ENCODE results near the gene SDSL.

The SDSL gene

DNA sequence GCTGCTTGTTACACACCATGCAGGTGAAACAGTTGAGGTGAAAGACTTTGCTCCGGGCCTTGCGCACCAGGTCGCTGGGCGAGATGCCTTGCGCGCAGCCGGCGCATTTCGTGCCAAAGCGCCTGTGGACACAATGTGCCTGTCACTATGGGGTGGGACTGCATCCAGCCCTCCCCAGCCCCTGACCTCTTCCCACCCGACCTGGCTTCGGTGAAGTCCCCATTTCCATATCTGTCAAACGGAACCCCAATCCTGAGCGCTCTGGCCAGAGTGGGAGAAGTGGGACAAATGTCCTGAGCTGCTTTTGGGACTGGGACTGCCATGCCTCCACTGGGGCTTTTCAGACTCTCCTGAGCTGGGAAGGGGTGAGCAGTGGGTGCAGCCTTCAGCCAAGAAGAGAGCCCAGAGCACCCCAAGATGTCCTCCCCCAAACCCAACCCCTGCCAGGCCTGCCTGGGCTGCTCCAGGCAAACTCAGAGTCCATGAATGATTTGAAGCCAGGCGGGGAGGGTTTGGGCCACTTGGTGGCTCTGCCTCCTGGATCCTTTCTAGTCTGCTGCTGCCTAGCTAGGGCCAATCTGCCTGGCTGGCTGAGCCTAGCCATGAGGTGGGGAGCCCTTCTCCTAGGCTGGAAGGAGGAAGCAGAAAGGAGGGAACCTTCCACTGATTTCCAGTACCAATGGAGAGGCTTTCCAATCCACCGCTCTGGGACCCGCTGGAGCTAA lies 47.2 kb downstream of the SDSL start:
- no peak for DNase-seq (ENCODE audit: low spot score)

DNA sequence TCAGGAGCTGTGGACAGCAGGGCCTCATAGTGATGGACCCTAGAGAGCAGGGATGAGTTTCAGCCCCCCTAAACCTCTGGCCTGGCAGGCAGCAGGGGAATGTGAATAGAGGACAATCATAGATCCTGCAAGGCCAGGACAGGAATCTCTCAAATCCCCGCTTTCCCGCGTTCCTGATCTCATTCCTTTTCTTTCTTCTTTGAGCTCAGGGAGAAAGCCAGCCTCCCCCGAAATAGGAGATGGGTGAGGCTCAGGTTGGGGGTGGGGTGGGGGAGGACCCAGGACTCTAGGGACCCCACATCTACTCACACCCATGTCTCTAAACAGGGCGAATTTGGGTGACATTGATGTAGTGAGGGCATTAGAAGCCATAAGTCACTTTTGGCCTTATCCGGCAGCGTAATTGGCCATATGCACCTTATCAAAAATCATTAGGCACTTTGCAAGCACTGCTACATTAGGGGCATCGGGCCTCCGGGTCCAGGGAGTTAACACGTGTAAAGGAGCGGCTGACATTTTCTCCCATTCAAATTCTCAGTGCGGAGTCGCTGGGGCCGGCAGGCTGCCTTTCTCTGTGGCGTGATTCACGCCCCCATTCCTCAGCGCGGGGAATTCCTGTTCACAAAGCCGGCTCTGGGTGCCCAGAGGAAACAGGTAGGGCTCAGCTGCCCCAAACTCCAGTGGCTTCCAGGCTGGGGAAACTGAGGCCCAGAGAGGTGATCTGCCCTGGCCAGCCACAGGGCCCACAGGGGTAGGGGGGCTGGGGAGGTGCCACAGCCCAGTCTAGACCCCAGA lies 48.0 kb downstream of the SDSL start:
- DNase-seq (ENCODE audit: low spot score), result no peak

DNA sequence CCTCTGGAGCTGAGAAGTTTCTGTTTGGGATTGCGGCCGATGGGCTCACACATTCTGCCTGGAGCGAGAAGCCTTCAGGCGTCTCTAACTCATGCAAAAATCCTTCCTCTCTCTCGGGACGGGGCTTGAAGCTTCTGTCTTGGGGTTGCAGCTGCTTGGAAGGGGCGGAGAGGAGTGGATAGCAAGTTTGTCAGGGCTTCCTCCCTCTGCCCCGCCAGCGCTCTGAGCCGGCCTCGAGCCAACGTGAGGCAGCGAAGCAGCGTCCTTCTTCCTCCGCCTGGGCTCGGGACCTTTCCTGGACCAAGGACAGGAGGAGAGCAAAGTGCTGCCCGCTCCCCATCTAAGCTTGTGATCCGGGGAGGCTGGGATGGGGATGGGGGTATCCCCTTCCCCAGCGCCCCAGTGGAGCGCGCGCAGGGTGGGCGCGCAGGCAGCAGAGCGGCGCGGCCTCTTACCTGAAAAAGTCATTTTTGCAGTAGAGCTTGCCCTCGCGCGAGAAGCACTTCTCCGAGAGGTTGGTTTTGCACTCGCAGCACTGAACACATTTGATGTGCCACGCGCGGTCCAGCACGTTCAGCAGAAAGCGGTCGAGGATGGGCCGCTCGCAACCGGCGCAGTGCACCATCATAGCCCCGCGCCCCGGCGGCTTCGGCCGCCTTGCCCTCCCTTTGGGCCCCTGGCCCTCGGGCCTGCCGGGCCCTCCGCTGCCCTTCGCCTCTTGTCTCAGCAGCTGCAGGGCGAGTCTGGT lies 48.9 kb downstream of the SDSL start:
- DNase-seq (ENCODE audit: low spot score), result no peak

DNA sequence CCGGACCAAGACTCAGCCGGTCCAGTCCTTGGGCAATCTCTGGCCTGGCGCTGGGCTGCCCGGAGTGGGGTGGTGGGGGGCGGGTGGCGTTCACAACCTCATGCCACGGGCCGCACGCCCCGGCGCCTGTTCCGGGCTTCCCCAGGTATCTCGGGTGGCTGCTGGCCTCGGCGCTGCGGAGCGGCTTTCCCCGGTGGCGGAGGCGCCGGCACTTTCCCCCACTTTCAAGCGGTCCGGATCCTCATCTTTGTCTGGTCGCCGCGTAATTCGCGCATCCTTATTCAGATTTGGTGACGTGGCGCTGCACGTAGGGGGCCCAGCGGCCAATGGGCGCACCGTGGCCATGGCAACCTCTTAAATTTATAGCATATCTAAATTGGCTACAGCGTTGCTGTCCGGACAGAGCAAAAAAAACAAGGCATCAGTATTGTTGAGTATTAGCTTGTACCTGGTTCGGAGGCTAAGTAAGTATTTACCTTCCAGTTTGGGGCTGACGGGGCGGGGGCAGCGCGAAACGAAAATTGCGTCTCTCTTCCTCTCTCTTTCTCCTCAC lies 49.5 kb downstream of the SDSL start, which contains the start of gene LHX5:
Gene LHX5, minus strand, starts transcription at position 253 of the 553 bp plus-strand sequence. CDS start 373 bp downstream, outside the sequence.
- no peak for DNase-seq (ENCODE audit: low spot score)

DNA sequence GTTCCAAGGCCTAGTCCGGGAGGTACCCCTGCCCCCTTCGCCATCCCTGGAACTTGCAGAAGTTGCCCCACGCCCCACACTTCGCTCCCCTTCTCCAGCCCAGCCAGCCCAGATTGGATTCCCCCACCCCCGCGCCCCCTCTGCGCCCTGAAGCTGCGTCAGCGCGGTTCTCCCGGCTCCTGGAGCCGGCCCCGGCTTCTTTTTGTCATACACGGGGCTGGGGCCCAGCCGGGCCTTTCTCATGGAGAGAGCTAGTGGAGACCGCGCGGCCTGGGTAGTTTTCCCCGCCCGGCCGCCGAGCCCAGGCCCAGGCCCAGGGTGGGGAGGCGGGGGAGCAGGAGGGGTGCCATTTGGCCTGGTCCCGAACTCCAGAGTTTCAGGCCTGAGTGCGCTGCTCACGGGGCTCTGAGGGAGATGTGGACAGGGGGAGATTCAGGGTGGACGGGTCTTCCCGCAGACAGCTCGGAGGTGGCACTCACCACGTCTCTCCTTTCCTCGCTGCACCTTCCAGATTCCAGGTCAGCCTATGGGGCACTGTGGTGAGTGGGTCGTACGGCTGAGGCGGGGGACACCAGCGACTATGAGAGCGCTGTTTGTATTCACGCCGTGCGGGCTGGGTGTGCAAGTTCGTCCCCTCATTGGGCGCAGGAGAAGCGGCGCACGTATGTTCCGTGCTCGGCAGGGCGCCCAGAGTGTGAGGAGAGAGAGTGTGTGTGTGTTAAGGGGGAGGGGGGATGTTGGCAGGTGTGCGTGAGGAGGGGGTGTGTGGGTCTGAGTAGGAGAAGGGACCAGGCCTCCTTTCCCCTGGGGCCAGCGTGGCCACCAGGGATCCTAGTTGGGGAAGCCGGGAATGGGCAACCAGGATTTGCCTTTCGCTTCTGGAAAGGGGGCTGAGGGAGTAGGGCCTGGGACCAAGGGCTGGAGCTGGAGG lies 50.3 kb downstream of the SDSL start:
- no peak for DNase-seq (ENCODE audit: low spot score)

DNA sequence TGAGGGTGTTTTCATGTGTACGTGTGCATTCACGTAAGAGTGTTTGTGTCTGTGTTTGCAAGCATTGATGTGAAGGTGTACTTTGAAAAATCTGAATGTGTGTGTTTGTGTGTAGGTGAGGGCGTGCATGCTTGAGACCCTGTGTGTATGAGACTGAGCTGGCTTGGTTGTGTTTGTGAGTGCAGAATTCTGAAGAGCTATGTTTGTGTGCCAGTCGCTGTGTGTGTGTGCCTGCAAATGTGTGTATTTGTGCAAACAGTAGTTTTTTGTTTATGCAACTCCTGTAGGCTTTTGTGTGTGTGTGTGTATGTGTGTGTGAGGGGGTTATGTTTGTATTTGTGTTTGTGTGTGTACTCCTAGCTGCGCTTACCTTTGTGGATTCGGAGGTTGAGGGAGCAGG lies 51.2 kb downstream of the SDSL start:
- no peak for DNase-seq (ENCODE audit: low spot score)

DNA sequence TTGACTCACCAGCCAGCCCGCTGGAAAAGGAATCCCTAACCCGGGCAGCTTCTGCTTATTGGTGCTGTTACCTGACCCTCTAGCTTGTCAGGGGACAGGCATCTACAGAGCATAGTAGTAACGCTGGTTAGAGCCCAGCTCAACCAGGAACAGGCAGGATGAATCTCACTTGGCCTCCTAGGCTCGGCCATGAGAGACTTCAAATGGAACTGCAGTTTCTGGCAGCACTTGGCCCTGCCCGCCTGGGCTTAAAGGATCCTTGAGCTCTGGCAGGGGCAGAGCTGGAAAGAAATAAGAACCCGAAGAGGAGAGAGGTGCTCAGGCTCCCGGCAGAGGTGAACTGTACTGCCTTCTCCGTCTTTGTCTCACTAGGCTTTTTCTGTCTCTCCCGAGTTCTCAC lies 51.8 kb downstream of the SDSL start:
- DNase-seq (ENCODE audit: low spot score), result no peak

DNA sequence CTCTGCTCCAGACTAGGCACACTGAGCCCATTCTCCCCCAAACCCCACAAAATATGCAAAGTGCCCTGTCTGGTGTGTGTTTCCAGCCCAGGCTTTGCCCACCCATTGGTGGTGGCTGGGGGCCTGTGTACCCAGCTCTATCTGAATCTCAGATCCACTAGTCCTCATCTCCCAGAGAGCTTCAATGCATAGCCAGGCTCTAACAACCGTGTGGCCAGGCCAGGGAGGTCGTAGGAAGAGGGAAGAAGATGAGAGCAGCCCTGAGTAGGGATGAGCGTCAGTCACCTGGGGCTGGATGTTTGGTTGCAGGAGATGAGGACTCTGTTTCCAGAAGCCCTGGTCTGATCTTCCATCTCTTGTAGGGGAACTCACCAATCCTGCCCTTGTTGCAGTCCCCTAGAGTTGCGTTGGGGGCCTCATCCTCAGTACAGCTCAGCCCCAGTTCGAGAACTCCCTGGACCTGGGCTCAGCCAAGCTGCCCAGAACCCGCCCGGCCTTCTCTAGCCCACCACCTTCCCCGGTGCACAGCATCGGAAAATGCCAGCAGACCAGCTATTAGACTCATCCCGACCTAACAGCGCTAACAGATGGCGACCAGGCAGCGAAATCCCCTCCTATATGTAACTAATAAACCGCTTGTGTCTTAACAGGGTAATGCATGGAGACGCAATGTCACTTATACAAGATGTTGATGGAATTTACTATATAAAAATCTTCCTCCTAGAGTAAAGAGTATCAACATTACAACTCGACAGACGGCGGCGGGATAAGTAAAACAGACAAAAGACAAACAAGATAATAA lies 52.7 kb downstream of the SDSL start:
- DNase-seq (ENCODE audit: low spot score), result no peak

DNA sequence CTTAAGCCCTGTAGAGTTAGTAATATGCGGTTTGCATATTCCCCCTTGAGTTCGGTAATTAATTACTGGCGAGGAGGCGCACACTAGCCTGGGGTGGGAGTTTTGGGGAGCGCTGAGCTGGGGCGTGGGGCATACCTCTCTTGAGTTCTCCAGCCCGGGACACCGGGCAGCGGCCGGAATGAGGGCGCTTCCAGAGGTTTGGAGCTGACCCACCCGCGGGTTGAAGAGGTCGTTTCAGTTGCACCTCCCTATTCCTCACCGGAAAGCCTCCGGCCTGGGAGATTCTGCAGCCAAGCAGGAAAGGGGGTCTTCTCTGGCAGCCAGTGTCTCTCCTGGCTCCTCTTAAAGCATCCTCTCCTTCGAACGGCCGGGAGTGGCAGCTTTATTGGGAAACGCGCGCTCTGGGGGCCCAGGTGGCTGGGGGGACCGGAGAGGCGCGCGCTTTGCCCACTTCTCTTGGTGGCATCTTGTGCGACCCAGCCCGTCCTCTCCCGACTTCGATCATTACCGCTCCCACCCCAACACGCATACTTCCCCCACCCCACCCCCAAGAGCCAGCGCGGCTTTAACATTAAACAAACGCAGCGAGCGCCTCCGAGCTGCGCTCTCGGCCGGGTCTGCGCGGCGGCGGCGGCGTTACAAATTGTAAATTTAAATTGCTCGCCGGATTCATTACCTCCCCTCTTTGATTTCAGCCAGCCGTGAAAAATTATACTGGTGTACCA lies 53.4 kb downstream of the SDSL start:
- no peak for DNase-seq (ENCODE audit: low spot score)

DNA sequence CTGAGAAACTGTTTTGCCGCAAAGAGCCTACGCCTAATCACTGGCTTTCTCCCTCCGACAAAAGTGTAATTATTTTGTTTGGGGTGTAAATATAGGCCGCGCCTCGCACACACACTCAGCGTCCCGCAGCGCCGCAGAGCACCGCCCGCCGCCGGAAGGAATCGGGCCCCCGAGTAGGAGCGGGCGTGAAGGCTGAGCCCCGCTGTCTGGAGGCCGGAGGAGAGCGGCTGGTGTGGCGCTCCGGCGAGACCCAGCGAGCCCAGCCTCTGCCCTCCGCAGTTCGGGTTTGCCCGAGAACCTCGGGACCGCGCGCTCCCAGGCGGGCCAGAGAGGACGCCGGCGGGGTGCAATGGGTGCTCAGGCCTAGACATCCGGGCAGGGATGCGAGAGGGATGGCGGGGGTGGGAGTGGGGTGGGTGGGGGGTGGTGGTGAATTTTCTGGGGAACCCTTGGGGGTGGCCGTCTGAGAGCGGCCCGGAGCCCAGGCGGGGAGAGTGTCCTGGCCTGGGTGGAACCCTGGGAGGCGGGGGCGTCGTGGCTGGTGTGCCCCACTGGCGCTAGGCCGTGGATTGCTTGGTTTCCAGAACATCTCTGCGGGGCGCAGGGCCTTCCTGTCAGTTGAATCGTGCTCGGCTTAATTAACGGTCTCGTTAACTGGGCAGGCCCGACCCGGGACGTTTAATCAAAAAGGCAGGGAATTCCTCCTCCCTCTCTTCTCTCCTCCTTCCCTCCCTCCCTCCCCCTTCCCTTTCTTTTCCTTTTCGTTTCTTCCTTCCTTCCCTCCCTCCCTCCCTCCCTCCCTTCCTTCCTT lies 54.2 kb downstream of the SDSL start:
- DNase-seq (ENCODE audit: low spot score), result no peak

DNA sequence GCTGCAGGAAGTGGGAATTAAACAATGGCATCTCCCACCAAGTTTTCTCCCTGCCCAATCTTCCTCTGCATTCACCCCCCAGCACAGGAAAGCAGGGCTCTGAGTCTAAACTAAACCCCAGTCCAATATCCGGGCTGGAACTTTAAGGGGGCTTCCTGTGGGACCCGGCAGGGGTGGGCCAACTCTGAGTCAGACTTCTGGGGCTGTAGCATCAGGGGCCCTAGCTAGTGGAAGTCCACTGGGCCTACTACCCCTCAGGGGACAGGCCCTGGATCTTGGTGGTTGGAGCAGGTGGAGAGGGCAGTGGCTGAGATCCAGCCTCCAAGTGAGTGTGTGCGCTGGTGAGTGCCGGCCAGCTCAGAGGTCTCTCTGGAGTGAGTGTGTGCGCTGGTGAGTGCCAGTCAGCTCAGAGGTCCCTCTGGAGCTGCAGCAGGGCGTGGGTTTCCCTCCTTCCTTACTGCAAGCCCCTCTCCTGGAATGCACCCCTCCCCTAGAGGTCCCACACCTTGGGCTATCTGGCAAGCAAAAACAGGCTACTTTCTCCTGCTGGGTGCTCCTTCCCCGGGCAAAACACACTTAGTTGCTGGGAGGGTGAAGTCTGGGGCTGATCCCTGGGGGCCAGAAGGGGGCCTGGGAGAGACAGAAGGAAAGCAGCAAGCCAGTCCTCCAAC lies 55.1 kb downstream of the SDSL start:
- no peak for DNase-seq (ENCODE audit: low spot score)

DNA sequence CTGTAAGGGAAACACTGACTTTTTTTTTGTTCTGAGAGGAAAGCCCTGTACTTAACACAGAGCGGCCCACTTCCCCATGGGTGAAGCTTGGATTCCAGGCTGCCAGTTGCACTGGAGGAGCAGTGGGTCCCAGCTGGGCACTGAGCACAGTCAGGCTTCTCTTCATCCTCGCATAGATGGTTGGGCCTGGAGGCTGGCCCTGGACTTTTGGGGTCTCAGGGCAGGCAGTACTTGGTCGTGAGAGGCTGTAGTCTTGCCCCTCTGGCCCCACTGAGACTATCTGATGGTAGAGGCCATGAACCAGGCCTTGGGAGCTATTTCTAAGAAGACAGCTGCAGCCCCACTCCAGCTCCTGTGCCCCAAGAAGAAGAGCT lies 55.6 kb downstream of the SDSL start:
- DNase-seq (ENCODE audit: low spot score), result no peak

DNA sequence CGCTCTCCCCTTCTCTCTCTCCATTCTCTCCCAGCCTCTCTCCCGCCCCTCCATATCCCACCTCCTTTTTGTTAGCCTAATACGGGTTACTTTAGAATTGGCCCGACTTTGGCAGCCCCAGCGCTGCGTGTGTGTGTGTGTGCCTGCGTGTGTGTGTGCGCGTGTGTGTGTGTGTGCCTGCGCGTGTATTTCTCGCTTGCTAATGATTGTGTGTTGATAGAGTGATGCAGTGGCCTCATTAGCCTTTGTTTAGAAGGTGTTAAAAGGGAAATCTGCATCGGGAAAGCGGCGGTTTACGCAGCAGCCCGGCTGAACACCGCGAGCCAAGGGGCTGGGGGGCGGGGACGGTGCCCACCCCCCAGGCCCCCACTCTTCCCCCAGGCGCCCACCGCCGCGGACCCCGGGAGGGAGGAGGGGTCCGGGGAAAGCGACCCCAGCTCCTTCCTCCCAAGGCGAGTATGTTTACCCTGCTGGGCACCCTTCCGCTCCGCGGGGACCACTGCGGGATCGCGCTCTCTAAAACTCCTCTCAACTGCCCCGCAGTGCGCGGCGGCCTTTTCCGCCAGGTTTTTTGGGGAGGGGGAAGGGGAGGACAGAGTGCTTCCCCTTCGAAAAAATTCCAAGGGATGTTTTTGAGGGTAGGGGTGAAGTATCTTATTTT lies 56.3 kb downstream of the SDSL start:
- DNase-seq (ENCODE audit: low spot score), result no peak

DNA sequence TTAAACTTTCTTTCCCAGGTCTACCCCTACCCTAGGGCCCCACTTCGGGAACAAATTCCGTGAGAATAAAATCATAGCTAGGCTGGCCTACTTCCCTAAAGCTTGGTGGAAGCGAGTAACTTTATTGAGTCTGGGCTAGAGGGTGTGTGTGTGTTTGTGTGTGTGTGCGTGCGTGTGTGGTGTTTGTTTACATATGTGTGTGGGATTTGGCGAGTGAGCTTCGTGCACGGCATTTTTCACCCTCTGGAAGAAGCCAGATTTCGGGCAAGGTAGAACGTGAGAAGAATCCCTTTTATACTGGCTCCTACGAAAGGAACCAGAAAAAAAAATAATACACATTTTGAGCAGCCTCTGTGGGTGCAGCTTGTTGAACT lies 57.0 kb downstream of the SDSL start:
- DNase-seq (ENCODE audit: low spot score), result no peak

DNA sequence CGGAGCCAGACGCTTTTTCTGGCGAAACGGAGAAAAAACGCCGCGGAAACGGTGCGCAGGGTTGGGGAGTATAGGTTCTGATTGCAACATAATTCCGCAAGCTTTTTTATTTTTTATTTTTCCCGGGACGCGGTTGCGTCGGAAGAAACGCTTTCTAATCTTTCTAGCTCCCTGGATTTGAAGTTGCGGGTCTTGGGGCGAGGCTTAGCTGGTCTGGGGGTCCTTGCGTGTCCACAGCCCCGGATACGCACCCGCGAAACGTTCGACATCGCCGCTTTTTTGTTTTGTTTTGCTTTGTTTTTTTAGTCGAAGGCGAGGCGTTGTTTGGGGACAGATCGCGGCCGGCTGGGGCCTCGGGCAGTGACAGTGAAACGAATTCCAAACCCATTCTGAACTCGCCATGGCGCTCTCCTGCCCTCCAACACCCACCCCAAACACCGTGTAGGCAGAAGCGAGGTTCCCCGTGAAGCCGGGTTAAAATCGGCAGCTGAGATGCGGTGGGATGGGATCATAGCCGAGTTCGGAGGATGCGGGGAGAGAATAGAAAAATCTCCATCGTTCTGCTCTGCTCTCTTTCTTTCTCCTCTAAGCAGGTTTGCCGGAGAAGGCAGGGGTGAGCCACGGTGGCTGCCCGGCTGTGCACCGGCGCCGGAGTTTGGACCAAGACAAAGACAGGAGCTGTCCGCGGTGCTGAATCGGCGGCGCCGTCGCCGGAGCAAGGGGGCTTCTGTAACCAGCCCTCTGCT lies 57.6 kb downstream of the SDSL start:
- peak; percentile 89 for DNase-seq (ENCODE audit: low spot score)

DNA sequence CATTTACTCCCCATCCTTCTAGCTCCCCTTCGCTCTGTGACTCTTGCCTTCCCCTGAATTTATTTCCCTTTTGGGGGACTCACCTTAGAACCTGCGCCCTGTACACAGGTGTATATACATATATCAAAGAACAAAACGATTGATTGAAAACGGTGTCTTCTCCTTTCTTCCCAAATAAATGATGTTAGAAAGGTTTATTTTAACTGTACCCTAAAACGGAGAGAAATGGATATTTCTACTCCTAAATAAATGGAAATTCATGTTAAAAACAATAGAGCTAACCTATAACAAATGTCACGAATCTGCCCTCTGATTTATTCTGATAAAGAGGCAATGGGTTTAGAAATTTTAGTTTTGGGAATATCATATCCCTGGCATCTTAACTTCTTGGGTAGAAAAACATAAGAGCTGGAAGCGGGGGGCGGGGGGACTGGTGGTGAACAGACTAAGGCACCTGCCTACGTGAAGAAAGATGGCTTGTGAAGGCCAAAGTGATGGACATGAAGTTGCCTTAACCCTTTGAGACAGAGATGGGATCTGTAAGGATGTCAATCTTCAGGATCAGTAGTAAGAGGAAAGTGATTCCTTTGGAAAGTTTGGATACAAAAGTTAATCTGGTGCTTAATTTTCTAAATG lies 58.3 kb downstream of the SDSL start:
- DNase-seq (ENCODE audit: low spot score), result no peak

DNA sequence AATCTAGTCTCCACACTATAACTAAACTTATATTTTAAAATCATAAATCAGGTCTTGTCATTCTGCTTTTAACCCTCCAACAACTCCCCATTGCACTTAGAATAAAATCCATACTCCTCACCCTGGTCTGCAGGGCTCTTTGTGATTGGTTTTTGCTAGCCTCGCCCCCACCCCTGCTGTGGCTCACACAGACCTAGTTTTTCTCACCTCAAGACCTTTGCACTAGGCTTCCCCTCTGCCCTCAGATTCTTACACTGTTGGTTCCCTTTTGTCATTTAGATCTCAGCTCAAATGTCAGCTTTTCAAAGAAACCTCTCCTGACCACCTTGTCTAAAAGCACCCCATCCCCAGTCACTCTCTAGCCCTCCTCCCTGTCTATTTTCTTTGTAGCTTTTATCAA lies 60.2 kb downstream of the SDSL start:
- peak; percentile 68 for DNase-seq (ENCODE audit: low spot score)
